Cardiac septum (tissue), 1 donor: ENCODE results near the gene P2RY6. TPM values are rescaled to one million over a fixed set of nuclear protein-coding genes. Genes with fewer than 3 reads are reported as not detected.
A peak's percentile ranks its signal among the peaks of the same experiment; 100 is the strongest.

Experiments
- DNase-seq: peaks from one replicate; pipeline ENCODE4 v3.0.0-alpha.2; 2020; ENCODE audit warnings: low spot score
- intact Hi-C: fragments of 100-400 bp; cut with DNase I; formaldehyde crosslinking; loops from one replicate; pipeline ENCODE4 v1.14.0; 2022
- total RNA-seq: library from RNA; stranded (reverse); fragmentation: NEBNext Ultra II Directional; extraction: Animal tissue kit (Norgen Biotek cat#: 25700); gene quantifications from one replicate; pipeline ENCODE4 v1.2.1, GENCODE V29; 2021
- donor health status: DM: no; HTN: no; CAD: no.

Gene P2RY6
- total RNA-seq, 1 donor from 2014 or later: 6.9 TPM

- intact Hi-C loops: no loop called here
- peak; percentile 87 for DNase-seq
Observed at GRCh38 chr11:73323464-73323863, 51.3 kb downstream of the P2RY6 start.

GRCh38 chr11:73324116-73324515 is 52.0 kb downstream of the P2RY6 start:
- intact Hi-C loops: no loop called here
- no peak for DNase-seq

GRCh38 chr11:73324665-73325035 is 52.5 kb downstream of the P2RY6 start:
- DNase-seq: no peak
- intact Hi-C loops: no loop called here

GRCh38 chr11:73325036-73325981 is 53.2 kb downstream of the P2RY6 start:
- no peak for DNase-seq
- intact Hi-C loops: no loop called here

GRCh38 chr11:73326929-73327811 is 55.0 kb downstream of the P2RY6 start:
- DNase-seq: no peak
- intact Hi-C loops: no loop called here

- DNase-seq: no peak
- intact Hi-C loops: no loop called here
Observed at GRCh38 chr11:73327812-73328364, 55.8 kb downstream of the P2RY6 start.

- intact Hi-C loops: no loop called here
- no peak for DNase-seq
Observed at GRCh38 chr11:73330569-73331093, 58.5 kb downstream of the P2RY6 start.

- no peak for DNase-seq
- intact Hi-C loops: no loop called here
Observed at GRCh38 chr11:73331138-73331916, 59.2 kb downstream of the P2RY6 start.

GRCh38 chr11:73333173-73333572 is 61.0 kb downstream of the P2RY6 start:
- intact Hi-C loops: no loop called here
- DNase-seq: no peak

- intact Hi-C loops: no loop called here
- no peak for DNase-seq
Observed at GRCh38 chr11:73333640-73334383, 61.7 kb downstream of the P2RY6 start.

GRCh38 chr11:73334384-73335203 is 62.5 kb downstream of the P2RY6 start:
- intact Hi-C loops: loop anchor here (1.0 to 5.0 kb wide), 2 partner anchors 27 to 37 kb away; no protein-coding TSS in a partner anchor

GRCh38 chr11:73335204-73335923 is 63.2 kb downstream of the P2RY6 start:
- intact Hi-C loops: loop anchor here (1.0 to 5.0 kb wide), 2 partner anchors 28 to 38 kb away; no protein-coding TSS in a partner anchor
- DNase-seq: peak; percentile 92

More at GRCh38 chr11:73334384-73335203, 62.5 kb downstream of the P2RY6 start:
- DNase-seq: peak; percentile 89

GRCh38 chr11:73337846-73338245 is 65.7 kb downstream of the P2RY6 start:
- no peak for DNase-seq
- intact Hi-C loops: loop anchor here (5.0 kb wide), 1 partner anchor 41 kb away; no protein-coding TSS in a partner anchor

GRCh38 chr11:73338279-73338678 is 66.1 kb downstream of the P2RY6 start:
- DNase-seq: no peak
- intact Hi-C loops: loop anchor here (5.0 kb wide), 1 partner anchor 41 kb away; no protein-coding TSS in a partner anchor

- DNase-seq: no peak
- intact Hi-C loops: no loop called here
Observed at GRCh38 chr11:73340164-73340563, 68.0 kb downstream of the P2RY6 start.

GRCh38 chr11:73342633-73343032 is 70.5 kb downstream of the P2RY6 start:
- intact Hi-C loops: no loop called here
- DNase-seq: no peak
